ENCODE results near the gene WFDC9. TPM values are rescaled to one million over a fixed set of nuclear protein-coding genes. Genes with fewer than 3 reads are reported as not detected.
"Not testable (repeated sequence)": the region's sequence is repeated elsewhere in the genome, so short reads cannot be mapped to it uniquely, and the experiment has no call there.

Gene WFDC9
- not detected in 2 replicates for total RNA-seq

DNA sequence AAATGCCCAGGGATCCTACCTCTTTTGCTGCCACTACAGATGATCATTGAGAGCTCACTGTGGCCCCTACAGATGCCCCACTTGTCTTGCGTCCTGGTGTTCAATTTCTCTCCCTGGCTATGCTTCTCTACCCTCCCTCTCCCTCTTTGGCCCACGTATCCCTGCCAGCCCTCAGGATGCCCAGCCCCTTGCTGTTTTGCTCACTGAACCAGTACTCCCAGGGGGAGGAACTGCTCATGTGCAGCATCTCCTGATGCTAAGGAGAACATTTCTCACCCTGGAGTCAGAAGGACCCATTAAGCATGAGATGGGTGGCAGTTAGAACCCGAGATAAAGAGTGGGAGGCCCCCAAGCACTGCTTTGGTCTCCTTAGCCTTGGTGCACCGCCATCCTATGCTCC is at the start of gene WFDC9:
Gene WFDC9 (minus strand): TSS at position 101 of the 400 bp plus-strand sequence. CDS start 21,103 bp downstream, outside the sequence.
- no peak for DNase-seq (ENCODE audit: extremely low read depth, low read depth, low spot score)

DNA sequence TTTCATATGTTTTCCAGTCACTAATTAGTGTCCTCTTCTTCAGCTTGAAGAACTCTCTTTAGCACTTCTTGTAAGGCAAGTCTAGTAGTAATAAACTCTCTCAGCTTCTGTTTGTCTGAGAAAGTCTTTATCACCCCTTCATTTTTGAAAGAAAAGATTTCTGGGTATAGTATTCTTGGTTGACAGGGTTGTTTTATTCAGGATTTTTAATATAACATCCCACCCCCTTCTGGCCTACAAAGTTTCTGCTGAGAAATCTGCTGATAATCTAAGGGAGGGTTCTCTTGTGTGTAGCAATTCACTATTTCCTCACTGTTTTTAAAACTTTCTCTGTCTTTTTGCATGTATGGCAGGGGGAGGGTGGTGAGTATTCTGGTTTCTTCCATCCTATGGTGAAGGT is 48.6 kb upstream of the WFDC9 start:
- no peak for DNase-seq (ENCODE audit: extremely low read depth, low read depth, low spot score)

GRCh38 chr20:45672765-45673164 is 41.7 kb upstream of the WFDC9 start:
- DNase-seq (ENCODE audit: extremely low read depth, low read depth, low spot score), result no peak

- DNase-seq (ENCODE audit: extremely low read depth, low read depth, low spot score), result no peak
Measured at GRCh38 chr20:45670139-45670538, 39.1 kb upstream of the WFDC9 start, which contains the start of gene WFDC11. Gene WFDC11, minus strand, starts transcription at chr20:45670239. Its CDS starts 19,639 bp downstream, at chr20:45650600.

GRCh38 chr20:45657038-45657437 is 26.0 kb upstream of the WFDC9 start:
- DNase-seq (ENCODE audit: extremely low read depth, low read depth, low spot score), result not testable (repeated sequence)

DNA sequence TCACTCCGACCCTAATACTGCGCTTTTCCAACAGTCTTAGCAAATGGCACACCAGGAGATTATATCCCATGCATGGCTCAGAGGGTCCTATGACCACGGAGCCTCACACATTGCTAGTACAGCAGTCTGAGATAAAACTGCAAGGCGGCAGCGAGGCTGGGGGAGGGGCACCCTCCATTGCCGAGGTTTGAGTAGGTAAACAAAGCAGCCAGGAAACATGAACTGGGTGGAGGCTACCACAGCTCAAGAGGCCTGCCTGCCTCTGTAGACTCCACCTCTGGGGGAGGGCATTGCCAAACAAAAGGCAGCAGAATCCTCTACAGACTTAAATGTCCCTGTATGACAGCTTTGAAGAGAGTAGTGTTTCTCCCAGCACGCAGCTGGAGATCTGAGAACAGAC is 20.6 kb upstream of the WFDC9 start:
- DNase-seq (ENCODE audit: extremely low read depth, low read depth, low spot score), result not testable (repeated sequence)

DNA sequence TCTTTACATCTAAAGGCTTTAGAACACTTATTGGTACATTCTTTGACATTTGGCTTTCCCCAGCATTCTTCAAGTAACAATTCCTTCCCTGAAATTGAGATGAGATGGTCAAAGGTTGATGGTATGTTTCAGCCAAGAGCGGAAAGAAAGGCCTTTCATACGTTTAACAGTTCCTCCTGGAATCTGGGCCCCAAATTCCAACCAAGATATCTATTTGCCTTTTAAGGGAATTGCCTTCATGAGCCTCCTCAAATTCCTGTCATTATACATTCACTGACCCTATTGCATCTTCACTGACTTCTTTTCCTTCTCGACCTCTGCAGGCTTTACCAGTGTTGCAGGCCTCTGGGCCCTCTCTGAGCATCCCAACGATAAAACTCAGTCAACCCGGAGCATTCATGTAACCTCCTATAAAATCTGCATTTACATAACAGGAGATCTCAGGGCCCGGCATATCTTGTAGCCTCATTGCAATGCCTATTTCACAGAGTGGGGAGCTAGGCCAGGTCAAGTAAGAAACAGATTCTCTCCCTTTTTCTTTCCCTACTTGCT is 18.3 kb upstream of the WFDC9 start:
- no peak for DNase-seq (ENCODE audit: extremely low read depth, low read depth, low spot score)

DNA sequence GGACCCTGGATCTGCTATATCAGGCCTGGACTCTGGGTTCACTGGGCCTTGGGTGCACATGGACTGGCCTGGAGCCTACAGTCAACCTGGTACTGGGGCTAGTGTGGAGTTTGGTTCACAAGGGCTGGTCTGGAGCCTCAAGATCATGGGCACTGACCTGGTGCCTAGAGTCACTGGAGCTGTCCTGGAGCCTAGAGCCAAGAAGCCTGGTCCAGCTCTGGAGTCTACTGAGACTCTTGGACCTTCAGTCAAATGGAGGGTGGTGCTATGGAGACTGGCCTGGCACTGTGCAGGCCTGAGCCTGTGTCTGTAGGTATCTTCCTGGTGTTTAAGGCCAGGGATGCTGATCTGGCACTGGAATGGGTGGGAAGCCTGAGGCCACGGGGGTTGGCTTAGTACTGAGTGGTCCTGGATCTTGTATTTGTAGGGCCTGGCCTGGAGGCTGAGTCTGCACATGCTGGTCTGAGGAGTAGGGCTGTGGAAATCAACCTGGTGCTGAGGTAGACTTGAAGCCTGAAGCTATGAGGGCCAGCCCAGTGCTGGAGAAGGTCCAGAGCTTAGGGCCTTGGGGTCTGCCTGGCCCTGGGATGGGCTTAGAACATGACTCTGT is 16.5 kb upstream of the WFDC9 start:
- DNase-seq (ENCODE audit: extremely low read depth, low read depth, low spot score), result no peak

- no peak for DNase-seq (ENCODE audit: extremely low read depth, low read depth, low spot score)
Measured at GRCh38 chr20:45646875-45647274, 15.8 kb upstream of the WFDC9 start.

DNA sequence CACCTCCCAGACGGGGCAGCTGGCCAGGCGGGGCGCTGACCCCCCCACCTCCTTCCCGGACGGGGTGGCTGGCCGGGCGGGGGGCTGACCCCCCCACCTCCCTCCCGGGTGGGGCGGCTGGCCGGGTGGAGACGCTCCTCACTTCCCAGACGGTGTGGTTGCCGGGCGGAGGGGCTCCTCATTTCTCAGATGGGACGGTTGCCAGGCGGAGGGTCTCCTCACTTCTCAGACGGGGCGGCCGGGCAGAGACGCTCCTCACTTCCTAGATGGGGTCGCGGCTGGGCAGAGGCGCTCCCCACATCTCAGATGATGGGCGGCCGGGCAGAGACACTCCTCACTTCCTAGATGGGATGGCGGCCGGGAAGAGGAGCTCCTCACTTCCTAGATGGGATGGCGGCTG is 14.8 kb upstream of the WFDC9 start:
- not testable (repeated sequence) for DNase-seq (ENCODE audit: extremely low read depth, low read depth, low spot score)

DNA sequence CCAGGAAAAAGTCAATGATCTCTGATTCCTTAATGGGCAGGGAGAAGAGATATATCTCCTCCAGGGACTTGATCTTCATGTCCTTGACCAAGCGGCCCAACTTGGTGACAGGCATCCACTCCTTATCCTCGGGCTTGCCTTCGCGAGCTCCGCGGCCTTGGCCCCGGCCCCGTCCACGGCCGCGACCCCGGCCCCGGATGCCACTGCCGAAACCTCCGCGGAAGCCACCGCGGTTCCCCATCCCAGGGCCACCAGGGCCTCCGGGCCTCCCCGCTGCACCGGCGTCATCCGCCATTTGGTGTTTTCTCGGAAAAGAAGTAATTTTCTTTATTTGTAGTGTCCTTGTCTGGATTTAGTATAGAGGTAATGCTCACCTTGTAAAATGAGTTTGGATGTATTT is 10.0 kb upstream of the WFDC9 start:
- DNase-seq (ENCODE audit: extremely low read depth, low read depth, low spot score), result not testable (repeated sequence)

- no peak for DNase-seq (ENCODE audit: extremely low read depth, low read depth, low spot score)
Measured at GRCh38 chr20:45639687-45640086, 8.6 kb upstream of the WFDC9 start.

GRCh38 chr20:45636513-45636912 is 5.4 kb upstream of the WFDC9 start:
- no peak for DNase-seq (ENCODE audit: extremely low read depth, low read depth, low spot score)

GRCh38 chr20:45630371-45630770 is 713 bp downstream of the WFDC9 start:
- DNase-seq (ENCODE audit: extremely low read depth, low read depth, low spot score), result no peak

DNA sequence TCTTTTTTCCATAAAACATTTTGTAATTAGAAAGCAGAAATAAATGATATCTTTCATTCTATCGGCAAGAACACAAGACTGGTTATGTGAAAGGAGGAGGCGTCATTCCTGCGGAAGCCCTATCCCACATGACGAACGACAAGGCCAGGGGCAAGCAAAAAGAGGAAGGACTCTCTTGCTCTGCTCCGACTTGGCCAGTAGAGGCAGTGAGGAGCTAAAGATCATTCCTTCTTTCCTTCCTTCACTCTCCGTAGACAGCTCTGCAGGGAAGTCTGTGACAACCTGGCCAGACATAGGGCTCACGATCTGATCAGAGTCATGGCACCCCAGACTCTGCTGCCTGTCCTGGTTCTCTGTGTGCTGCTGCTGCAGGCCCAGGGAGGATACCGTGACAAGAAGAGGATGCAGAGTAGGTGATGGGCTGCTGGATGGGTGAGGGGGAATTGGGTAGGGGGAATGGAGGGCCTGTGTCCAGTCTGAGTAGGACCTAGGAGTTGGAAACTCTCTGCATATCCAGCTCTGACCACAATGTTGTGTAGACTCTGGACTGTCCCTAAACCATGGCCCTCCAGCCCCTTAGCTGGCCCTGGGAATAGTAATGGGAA is 1.5 kb downstream of the WFDC9 start, which contains the start of gene WFDC10A:
Gene WFDC10A (plus strand): TSS at position 244 of the 605 bp plus-strand sequence. CDS start 75 bp downstream, at position 319.
- DNase-seq (ENCODE audit: extremely low read depth, low read depth, low spot score), result peak; percentile 4

DNA sequence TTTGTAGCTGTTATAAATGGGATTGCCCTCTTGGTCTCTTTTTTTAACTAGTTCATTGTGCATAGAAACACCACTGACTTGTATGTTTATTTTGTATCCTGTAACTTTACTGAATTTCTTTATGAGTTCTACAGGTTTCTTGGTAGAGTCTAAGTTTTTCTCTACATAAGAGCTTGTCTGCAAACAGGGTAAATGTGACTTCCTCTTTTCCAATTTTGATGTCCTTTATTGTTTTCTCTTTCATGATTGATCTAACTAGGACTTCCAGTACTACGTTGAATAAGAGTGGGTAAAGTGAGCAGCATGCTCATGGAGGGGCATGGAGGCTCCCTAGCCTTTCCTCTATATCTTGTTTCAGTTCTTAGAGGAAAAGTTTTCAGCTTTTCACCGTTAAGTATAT is 4.5 kb downstream of the WFDC9 start:
- no peak for DNase-seq (ENCODE audit: extremely low read depth, low read depth, low spot score)

- no peak for DNase-seq (ENCODE audit: extremely low read depth, low read depth, low spot score)
Measured at GRCh38 chr20:45621593-45621992, 9.5 kb downstream of the WFDC9 start.

GRCh38 chr20:45617591-45617990 is 13.5 kb downstream of the WFDC9 start:
- no peak for DNase-seq (ENCODE audit: extremely low read depth, low read depth, low spot score)

DNA sequence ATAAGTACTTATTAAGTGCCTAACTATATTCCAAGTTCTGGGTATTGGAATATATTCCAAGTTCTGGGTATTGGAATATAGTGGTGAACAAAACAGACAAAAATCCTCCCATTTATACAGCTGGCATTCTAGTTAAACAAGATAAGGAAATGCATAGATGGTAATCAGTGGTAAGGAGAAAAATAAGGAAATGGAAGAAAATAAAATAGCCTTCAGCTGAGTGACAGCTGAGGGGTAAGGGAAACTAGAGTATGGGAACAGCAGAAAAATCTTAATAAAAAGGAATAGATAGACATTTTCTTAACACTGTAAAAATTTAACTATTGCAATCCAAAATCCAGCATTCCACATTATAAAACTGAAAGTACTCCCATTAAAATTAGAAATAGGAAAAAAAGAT is 18.8 kb downstream of the WFDC9 start:
- DNase-seq (ENCODE audit: extremely low read depth, low read depth, low spot score), result no peak

GRCh38 chr20:45611054-45611453 is 20.0 kb downstream of the WFDC9 start:
- no peak for DNase-seq (ENCODE audit: extremely low read depth, low read depth, low spot score)

- no peak for DNase-seq (ENCODE audit: extremely low read depth, low read depth, low spot score)
Measured at GRCh38 chr20:45607810-45608209, 23.3 kb downstream of the WFDC9 start.

GRCh38 chr20:45595235-45595634 is 35.8 kb downstream of the WFDC9 start:
- DNase-seq (ENCODE audit: extremely low read depth, low read depth, low spot score), result no peak
